Karpas-422 (cell line): Measurements from ENCODE around the gene TMPRSS2. TPM values are rescaled to one million over a fixed set of nuclear protein-coding genes. Genes with fewer than 3 reads are reported as not detected.
"Not testable (repeated sequence)": the region's sequence is repeated elsewhere in the genome, so short reads cannot be mapped to it uniquely, and the experiment has no call there.

Source experiments
- DNase-seq: peaks from one replicate; pipeline ENCODE4 v3.0.0-alpha.2; 2015
- H2AFZ ChIP-seq: fragments of 200-600 bp; sonication (generic); 2 replicates; pipeline ENCODE4 v1.6.1; 2014; ENCODE audit warnings: antibody characterized with exemption, low read length, mixed read lengths
- H3K27ac ChIP-seq: fragments of 200-600 bp; sonication (generic); 2 replicates; pipeline ENCODE4 v1.5.1; 2014; ENCODE audit warnings: mild to moderate bottlenecking, low read length, moderate library complexity
- H3K27me3 ChIP-seq: fragments of 200-600 bp; sonication (generic); 2 replicates; pipeline ENCODE4 v1.6.1; 2014; ENCODE audit warnings: low read length, mixed read lengths
- H3K36me3 ChIP-seq: fragments of 200-600 bp; sonication (generic); 2 replicates; pipeline ENCODE4 v1.6.1; 2014; ENCODE audit warnings: low read length, mixed read lengths; ENCODE audit not compliant: insufficient read depth
- H3K4me1 ChIP-seq: fragments of 200-600 bp; sonication (generic); 2 replicates; pipeline ENCODE4 v1.6.1; 2014; ENCODE audit warnings: mild to moderate bottlenecking, low read length, mixed read lengths
- H3K4me2 ChIP-seq: fragments of 200-600 bp; sonication (generic); 2 replicates; pipeline ENCODE4 v1.6.1; 2014; ENCODE audit warnings: low read length, low read depth, mild to moderate bottlenecking; ENCODE audit not compliant: poor library complexity, severe bottlenecking
- H3K4me3 ChIP-seq: fragments of 200-600 bp; sonication (generic); 2 replicates; pipeline ENCODE4 v1.5.1; 2014; ENCODE audit warnings: mild to moderate bottlenecking, antibody characterized with exemption, low read length, mixed read lengths
- H3K79me2 ChIP-seq: fragments of 200-600 bp; sonication (generic); 2 replicates; pipeline ENCODE4 v1.6.1; 2014; ENCODE audit warnings: mild to moderate bottlenecking, low read length, mixed read lengths
- H3K9ac ChIP-seq: fragments of 200-600 bp; sonication (generic); 2 replicates; pipeline ENCODE4 v1.6.0; 2014; ENCODE audit warnings: low read length
- H3K9me2 ChIP-seq: fragments of 200-600 bp; sonication (generic), shearing (Covaris generic); replicated peaks from 2 replicates; pipeline ENCODE4 v1.6.0; 2014; ENCODE audit warnings: mild to moderate bottlenecking, low read length, moderate library complexity; ENCODE audit not compliant: insufficient read depth
- H3K9me3 ChIP-seq: fragments of 300-700, 200-600 bp; sonication (generic); 2 replicates; pipeline ENCODE4 v1.6.1; 2014; ENCODE audit warnings: low read length, mixed read lengths
- H4K20me1 ChIP-seq: fragments of 200-600 bp; sonication (generic); 2 replicates; pipeline ENCODE4 v1.6.1; 2014; ENCODE audit warnings: mild to moderate bottlenecking, antibody characterized with exemption, low read length, low read depth; ENCODE audit not compliant: insufficient read depth
- total RNA-seq: library from RNA; depleted of rRNA; stranded (reverse); fragments of >200 nt; shearing (Covaris generic); gene quantifications from 2 replicates; pipeline ENCODE4 v1.2.3, GENCODE V29; 2014; ENCODE audit warnings: low replicate concordance

Gene TMPRSS2
- total RNA-seq, 1 experiment from 2014 or later: not detected

DNA sequence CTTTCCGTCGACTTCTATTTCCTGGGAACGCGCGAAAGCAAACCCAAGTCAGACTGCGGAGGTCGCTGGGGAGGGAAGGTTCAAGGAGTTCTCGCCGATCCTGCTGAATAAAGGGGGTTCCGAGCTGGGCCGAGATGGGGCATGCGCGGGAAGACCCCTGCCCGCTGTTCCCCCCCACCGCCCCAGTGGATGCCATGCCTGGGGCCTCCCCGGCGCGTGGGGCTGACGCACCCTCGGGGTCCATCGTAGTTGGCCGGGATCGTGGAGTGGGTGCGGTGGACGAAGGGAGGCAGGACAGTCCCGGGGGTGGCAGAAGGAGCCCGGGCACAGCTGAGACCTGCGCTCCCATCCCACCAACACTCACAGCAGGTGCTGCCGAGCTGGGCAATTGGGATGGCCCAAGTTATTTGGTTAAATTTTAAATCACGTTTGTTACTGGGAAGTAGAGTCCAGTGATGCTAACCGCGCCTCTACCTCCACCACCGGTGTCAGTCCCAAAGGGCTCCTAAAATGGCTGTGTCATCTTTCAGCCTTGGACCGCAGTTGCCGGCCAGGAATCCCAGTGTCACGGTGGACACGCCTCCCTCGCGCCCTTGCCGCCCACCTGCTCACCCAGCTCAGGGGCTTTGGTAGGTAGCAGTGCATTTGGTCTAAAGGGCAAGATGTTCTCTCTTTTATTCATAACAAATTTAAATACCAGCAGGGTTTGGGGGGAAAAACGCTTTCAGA lies 81.1 kb downstream of the TMPRSS2 start:
- H3K4me3 ChIP-seq: peak overlapping the region; percentile 77
- H3K4me1 ChIP-seq: peaks cover 27% of the 10 kb centered on the region
- DNase-seq: peak; percentile 46

DNA sequence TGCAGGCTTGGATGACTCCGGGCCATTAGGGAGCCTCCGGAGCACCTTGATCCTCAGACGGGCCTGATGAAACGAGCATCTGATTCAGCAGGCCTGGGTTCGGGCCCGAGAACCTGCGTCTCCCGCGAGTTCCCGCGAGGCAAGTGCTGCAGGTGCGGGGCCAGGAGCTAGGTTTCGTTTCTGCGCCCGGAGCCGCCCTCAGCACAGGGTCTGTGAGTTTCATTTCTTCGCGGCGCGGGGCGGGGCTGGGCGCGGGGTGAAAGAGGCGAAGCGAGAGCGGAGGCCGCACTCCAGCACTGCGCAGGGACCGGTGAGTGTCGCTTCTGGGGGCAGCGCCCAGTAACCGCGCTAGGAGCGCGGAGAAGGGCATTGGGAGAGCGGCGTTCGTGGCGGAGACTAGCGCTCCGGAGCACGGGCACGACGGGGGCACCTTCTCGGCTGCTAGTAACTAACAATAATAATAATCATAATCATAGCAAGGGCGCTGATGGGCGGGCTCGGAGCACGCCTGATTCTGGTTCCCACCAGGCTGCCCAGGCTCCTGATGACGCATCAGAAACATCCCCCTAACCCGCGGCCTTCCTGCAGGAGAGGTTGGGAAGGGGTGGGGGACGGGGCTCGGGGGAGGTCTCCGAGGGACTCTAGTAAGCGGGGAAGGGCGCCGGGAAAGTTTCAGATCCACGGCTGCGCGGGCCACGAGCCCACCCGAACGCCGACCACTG lies 81.8 kb downstream of the TMPRSS2 start, which contains the start of gene MX1:
Gene MX1 (plus strand): TSS at position 286 of the 722 bp plus-strand sequence. CDS start 5,832 bp downstream, outside the sequence.
- Histone ChIP-seq H3K9me3 (no peaks in the 10 kb centered on the region), H3K36me3 (no peaks in the 10 kb centered on the region), H3K4me1 (peaks cover 23% of the 10 kb centered on the region), H3K9me2 (no peaks in the 10 kb centered on the region), H3K4me3 (peak within 1 kb of the TSS; percentile 77), H3K4me2 (peak within 1 kb of the TSS; percentile 97), H3K27ac (peak within 1 kb of the TSS; percentile 51), H3K79me2 (peaks cover 8% of the 10 kb centered on the region; the same call in 1 of the 2 replicates), H4K20me1 (no peaks in the 10 kb centered on the region), H3K27me3 (no peaks in the 10 kb centered on the region), H2AFZ (peak within 1 kb of the TSS; percentile 97), H3K9ac (peak within 1 kb of the TSS; percentile 86)
- DNase-seq: peak; percentile 87

More for the DNA sequence above, 81.1 kb downstream of the TMPRSS2 start:
- Histone ChIP-seq H2AFZ (peak overlapping the region; percentile 97), H4K20me1 (no peaks in the 10 kb centered on the region), H3K79me2 (peaks cover 8% of the 10 kb centered on the region; the same call in 1 of the 2 replicates), H3K9ac (peak overlapping the region; percentile 86), H3K36me3 (peaks cover under 1% of the 10 kb centered on the region; the same call in 1 of the 2 replicates), H3K27ac (peak overlapping the region; percentile 51; the same call in 1 of the 2 replicates), H3K9me2 (no peaks in the 10 kb centered on the region), H3K4me2 (peak overlapping the region; percentile 97), H3K9me3 (no peaks in the 10 kb centered on the region), H3K27me3 (no peaks in the 10 kb centered on the region)

DNA sequence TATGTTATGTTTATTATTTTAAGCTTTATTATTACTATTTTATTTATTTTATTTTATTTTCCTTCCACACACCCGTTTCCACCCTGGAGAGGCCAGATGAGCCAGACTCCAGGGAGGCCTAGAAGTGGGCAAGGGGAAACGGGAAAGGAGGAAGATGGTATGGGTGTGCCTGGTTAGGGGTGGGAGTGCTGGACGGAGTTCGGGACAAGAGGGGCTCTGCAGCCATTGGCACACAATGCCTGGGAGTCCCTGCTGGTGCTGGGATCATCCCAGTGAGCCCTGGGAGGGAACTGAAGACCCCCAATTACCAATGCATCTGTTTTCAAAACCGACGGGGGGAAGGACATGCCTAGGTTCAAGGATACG lies 82.4 kb downstream of the TMPRSS2 start:
- Histone ChIP-seq H3K36me3 (no peaks in the 10 kb centered on the region), H3K9me2 (no peaks in the 10 kb centered on the region), H4K20me1 (no peaks in the 10 kb centered on the region), H2AFZ (peak overlapping the region; percentile 97), H3K9me3 (no peaks in the 10 kb centered on the region), H3K9ac (peak overlapping the region; percentile 86), H3K4me1 (peaks cover 25% of the 10 kb centered on the region), H3K4me2 (peak overlapping the region; percentile 97), H3K27me3 (no peaks in the 10 kb centered on the region), H3K79me2 (peaks cover 8% of the 10 kb centered on the region; the same call in 1 of the 2 replicates), H3K27ac (peak overlapping the region; percentile 35), H3K4me3 (peak overlapping the region; percentile 77)
- DNase-seq: no peak

DNA sequence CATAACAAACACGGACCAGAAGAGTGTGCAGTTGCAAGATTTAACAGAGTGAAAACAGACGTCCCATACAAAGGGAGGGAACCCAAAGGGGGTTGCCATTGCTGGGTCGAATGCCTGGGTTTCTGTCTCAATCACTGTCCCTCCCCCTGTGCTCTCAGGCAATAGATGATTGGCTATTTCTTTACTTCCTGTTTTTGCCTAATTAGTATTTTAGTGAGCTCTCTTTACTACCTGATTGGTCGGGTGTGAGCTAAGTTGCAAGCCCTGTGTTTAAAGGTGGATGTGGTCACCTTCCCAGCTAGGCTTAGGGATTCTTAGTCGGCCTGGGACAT lies 84.7 kb downstream of the TMPRSS2 start:
- not testable (repeated sequence) for H3K9me3 ChIP-seq, H3K36me3 ChIP-seq, H3K4me3 ChIP-seq, H3K9ac ChIP-seq, H3K9me2 ChIP-seq, H4K20me1 ChIP-seq, H3K27ac ChIP-seq, H3K27me3 ChIP-seq, H3K79me2 ChIP-seq, H3K4me2 ChIP-seq
- Histone ChIP-seq H3K4me1 (peaks cover 35% of the 10 kb centered on the region), H2AFZ (peak overlapping the region; percentile 67; the same call in 1 of the 2 replicates)
- peak; percentile 59 for DNase-seq

DNA sequence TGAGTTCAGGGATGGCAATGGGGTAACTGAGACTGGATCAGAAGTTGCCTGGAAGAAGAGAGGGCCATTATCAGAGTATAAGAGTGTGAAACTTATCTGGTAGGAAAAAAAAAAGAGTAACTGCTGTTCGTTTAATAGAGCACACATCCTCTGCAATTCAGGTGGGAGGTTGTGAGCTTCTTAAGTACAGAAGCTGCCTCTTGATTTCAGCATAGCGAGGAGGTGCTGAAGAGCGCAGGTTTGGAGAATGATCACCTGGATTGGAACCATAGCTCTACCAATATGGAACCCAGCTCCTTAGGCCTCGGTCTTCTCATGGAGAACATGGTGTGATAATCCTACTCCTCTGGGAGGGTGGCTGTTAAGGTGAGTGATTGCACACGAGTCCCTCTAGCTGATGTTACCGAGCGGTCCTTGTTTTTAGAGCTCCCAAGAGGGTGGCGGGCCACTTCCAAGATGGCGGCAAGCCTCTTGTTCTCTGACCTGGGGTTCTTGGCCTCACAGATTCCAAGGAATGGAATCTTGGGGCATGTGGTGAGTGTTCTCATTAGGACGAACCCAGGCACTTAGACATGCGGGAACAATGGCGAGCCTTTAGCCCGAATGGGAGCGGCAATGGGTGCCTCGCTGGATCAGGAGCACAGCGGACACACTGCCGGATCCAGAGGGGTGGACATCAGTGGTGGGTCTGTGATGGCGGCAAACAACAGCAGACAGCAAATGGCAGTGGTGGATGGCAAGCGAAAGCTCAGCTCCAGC lies 85.2 kb downstream of the TMPRSS2 start:
- Histone ChIP-seq H3K27ac (no peak overlapping the region), H3K9me2 (no peaks in the 10 kb centered on the region), H3K9me3 (no peaks in the 10 kb centered on the region), H3K79me2 (peaks cover 8% of the 10 kb centered on the region; the same call in 1 of the 2 replicates), H2AFZ (no peak overlapping the region), H3K4me2 (no peak overlapping the region), H3K4me3 (no peak overlapping the region), H3K4me1 (peaks cover 35% of the 10 kb centered on the region), H3K27me3 (no peaks in the 10 kb centered on the region), H3K36me3 (no peaks in the 10 kb centered on the region), H3K9ac (no peak overlapping the region), H4K20me1 (no peaks in the 10 kb centered on the region)
- no peak for DNase-seq

DNA sequence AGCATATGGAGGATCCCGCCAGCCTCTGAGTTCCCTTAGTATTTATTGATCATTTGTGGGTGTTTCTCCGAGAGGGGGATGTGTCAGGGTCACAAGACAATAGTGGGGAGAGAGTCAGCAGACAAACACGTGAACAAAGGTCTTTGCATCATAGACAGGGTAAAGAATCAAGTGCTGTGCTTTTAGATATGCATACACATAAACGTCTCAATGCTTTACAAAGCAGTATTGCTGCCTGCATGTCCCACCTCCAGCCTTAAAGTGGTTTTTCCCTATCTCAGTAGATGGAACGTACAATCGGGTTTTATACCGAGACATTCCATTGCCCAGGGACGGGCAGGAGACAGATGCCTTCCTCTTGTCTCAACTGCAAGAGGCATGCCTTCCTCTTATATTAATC lies 87.0 kb downstream of the TMPRSS2 start:
- H2AFZ ChIP-seq, H3K27me3 ChIP-seq, H3K9me3 ChIP-seq, H3K79me2 ChIP-seq, H3K27ac ChIP-seq, H4K20me1 ChIP-seq, H3K36me3 ChIP-seq, DNase-seq, H3K9me2 ChIP-seq: not testable (repeated sequence)
- H3K4me1 ChIP-seq: peaks cover 24% of the 10 kb centered on the region
- peak overlapping the region; percentile 99 for H3K4me2 ChIP-seq
- H3K4me3 ChIP-seq: peak overlapping the region; percentile 96; the same call in 1 of the 2 replicates
- peak overlapping the region; percentile 90 for H3K9ac ChIP-seq

DNA sequence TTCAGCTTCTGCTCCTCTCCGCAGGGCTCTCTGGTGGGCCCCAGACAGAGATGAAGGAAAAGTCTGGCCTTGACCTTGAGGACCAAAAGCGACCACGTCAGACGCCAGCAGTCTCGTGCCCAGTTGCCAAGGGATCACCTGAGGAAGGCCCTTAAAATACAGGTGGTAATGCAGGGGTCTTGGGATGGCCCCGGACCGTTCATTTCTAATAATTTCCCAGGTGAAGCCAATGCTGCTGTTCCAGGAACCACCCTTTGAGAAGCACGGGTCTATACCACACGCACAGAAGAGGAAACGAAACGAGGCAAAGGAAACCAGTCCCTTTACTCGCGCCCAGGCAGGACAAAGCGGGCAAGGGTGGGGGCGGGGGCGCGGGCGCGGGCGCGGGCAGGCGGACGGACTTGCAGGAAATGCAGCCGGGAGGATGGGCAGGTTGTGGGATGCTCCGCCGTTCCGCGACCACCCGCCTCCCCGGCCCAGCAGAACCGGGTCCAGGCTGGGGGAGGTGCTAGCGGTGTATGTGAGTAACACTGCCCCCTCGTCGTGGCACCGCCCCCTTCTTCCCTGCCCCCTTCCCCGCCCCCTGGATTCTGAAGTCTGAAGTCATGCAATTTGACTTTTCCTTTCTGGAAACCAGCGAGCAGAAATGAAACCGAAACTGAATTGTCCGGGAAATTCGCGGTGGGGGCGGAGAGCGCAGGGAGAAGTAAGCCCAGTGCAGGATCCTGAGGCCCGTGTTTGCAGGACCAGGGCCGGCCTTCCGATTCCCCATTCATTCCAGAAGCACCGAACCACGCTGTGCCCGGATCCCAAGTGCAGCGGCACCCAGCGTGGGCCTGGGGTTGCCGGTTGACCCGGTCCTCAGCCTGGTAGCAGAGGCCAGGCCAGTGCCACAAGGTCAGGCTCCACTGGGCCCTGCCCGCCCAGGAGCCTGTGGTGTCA lies 87.8 kb downstream of the TMPRSS2 start:
- Histone ChIP-seq H3K4me3 (peak overlapping the region; percentile 96), H3K36me3 (no peaks in the 10 kb centered on the region), H4K20me1 (no peaks in the 10 kb centered on the region), H3K27me3 (no peaks in the 10 kb centered on the region), H3K4me1 (peaks cover 19% of the 10 kb centered on the region), H3K4me2 (peak overlapping the region; percentile 99), H2AFZ (peak overlapping the region; percentile 92), H3K9me2 (no peaks in the 10 kb centered on the region), H3K27ac (no peak overlapping the region), H3K9ac (peak overlapping the region; percentile 90), H3K79me2 (no peaks in the 10 kb centered on the region), H3K9me3 (no peaks in the 10 kb centered on the region)
- DNase-seq: peak; percentile 83
